Measurements from ENCODE around the gene SFN.

GRCh38 chr1:26856604-26857469, 6.1 kb upstream of the SFN start:
- no peak for TF ChIP-seq POLR2A (IDR thresholded peaks at IDR 0.05; ENCODE audit: low read depth, low read length)
- TF ChIP-seq CTCF (conservative IDR thresholded peaks at IDR 0.05; ENCODE audit: low read depth, low read length): no peak
- no peak for TF ChIP-seq MAZ (IDR thresholded peaks at IDR 0.05; ENCODE audit: borderline replicate concordance, low read depth, low read length)
- no peak for TF ChIP-seq BHLHE40 (IDR thresholded peaks at IDR 0.05; ENCODE audit: low read depth, low read length)
- no peak for TF ChIP-seq RAD21 (IDR thresholded peaks at IDR 0.05; ENCODE audit: low read length)
- TF ChIP-seq MAFK (IDR thresholded peaks at IDR 0.05; ENCODE audit: low read depth, low read length): no peak
- TF ChIP-seq MXI1 (IDR thresholded peaks at IDR 0.05; ENCODE audit: borderline replicate concordance, low read depth, low read length): no peak
- no peak for TF ChIP-seq SMC3 (IDR thresholded peaks at IDR 0.05; ENCODE audit: low read depth, low read length)
- TF ChIP-seq CEBPB (IDR thresholded peaks at IDR 0.05; ENCODE audit: low read depth, low read length): no peak
- TF ChIP-seq USF2 (IDR thresholded peaks at IDR 0.05; ENCODE audit: low read depth, low read length): no peak
- TF ChIP-seq FOS (IDR thresholded peaks at IDR 0.05; ENCODE audit: low read depth, low read length): no peak
- no peak for TF ChIP-seq RCOR1 (IDR thresholded peaks at IDR 0.05; ENCODE audit: insufficient replicate concordance, low read length)
